ENCODE results near the gene RBM47. TPM values are rescaled to one million over a fixed set of nuclear protein-coding genes. Genes with fewer than 3 reads are reported as not detected.

The RBM47 gene
- total and polyA plus RNA-seq, 2 donors (not counting 1 experiment from before 2014, with no cell fraction given) = 5.6 to 12.9 TPM

DNA sequence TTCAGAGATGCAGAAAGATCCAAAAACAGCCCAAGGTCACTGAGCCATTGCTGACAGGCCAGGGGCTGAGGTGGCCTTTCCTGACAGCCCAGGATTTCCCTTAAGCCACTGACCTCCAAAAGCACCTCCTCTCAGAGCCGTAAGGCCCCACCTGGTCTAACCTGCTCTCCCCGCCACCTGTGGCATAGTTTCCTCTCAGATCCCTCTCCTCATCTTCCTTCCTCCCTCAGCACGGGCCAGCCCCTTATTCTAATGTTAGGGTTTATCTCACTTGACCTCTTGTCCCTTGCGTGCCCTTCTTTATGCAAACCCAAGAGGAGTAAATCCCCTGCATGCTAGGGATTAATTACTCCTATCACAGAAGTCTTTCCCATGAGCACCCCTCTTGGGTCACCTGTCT lies 113.0 kb downstream of the RBM47 start:
- H2AFZ ChIP-seq (ENCODE audit: insufficient read depth, low read depth, low read length, poor library complexity, severe bottlenecking) = no peak overlapping the region
- intact Hi-C loops (cut with micrococcal nuclease) = loop anchor here (10.0 kb wide), 1 partner anchor 58 kb away; no protein-coding TSS in a partner anchor
- H3K9me3 ChIP-seq (ENCODE audit: control extremely low read depth in 1 of 3, control insufficient read depth in 2 of 3, insufficient read depth in 1 of 3, low read length in 2 of 3) = no peaks in the 10 kb centered on the region
- no peaks in the 10 kb centered on the region for H3K79me2 ChIP-seq (ENCODE audit: control insufficient read depth, insufficient read depth, low read length)
- POLR2A ChIA-PET = no interaction called here
- CTCF ChIA-PET = no interaction called here
- peak overlapping the region; percentile 16 for H3K27ac Mint-ChIP-seq
- no peak overlapping the region for H3K9ac ChIP-seq (ENCODE audit: low read length)
- H3K4me3 Mint-ChIP-seq = peak overlapping the region; percentile 1
- H3K27me3 Mint-ChIP-seq = no peaks in the 10 kb centered on the region
- peak; percentile 49 for DNase-seq
- no peaks in the 10 kb centered on the region for H3K36me3 ChIP-seq (replicated peaks in 1 of 2; ENCODE audit: control extremely low read depth in 1 of 2, control insufficient read depth in 1 of 2, extremely low read depth in 1 of 2, insufficient read depth in 2 of 2, low read length in 1 of 2)
- peaks cover 47% of the 10 kb centered on the region for H3K4me1 Mint-ChIP-seq
- peaks cover 25 to 36% of the 10 kb centered on the region in 2 donors for H3K4me1 ChIP-seq (ENCODE audit: control insufficient read depth in 2 of 2, insufficient read depth in 2 of 2, low read length in 2 of 2)
- no peaks in the 10 kb centered on the region for H4K20me1 ChIP-seq (ENCODE audit: control insufficient read depth, insufficient read depth, low read length, poor library complexity, severe bottlenecking)
- WGBS (ENCODE audit: insufficient coverage) = 16% methylated on average over 3 of the region's 4 CpGs
- ATAC-seq (ENCODE audit: low read depth) = peak; percentile 26
- H3K27ac ChIP-seq (ENCODE audit: low read length in 2 of 2) = peak overlapping the region in 1 of 2 donors; percentile 18
- no peak for TF ChIP-seq CTCF (IDR thresholded peaks at IDR 0.05)
- TF ChIP-seq EZH2 (IDR thresholded peaks at IDR 0.05; ENCODE audit: borderline replicate concordance, insufficient read depth, low read depth, low read length, poor library complexity, severe bottlenecking) = no peak
- H3K4me2 ChIP-seq (replicated peaks; ENCODE audit: low read depth, low read length, poor library complexity, severe bottlenecking) = no peak overlapping the region
- peaks cover 2% of the 10 kb centered on the region for H3K9me3 Mint-ChIP-seq (ENCODE audit: insufficient read depth)
- no peaks in the 10 kb centered on the region for H3K27me3 ChIP-seq (replicated peaks in 1 of 4; ENCODE audit: control extremely low read depth in 1 of 4, control insufficient read depth in 3 of 4, insufficient read depth in 4 of 4, low read length in 3 of 4)
- H3K4me3 ChIP-seq (ENCODE audit: control extremely low read depth in 1 of 5, extremely low read depth in 1 of 5, insufficient read depth in 1 of 5, low read depth in 2 of 5, low read length in 4 of 5) = no peak overlapping the region

- Histone ChIP-seq H4K20me1 (ENCODE audit: control insufficient read depth, insufficient read depth, low read length, poor library complexity, severe bottlenecking) (no peaks in the 10 kb centered on the region), H3K36me3 (replicated peaks in 1 of 2; ENCODE audit: control extremely low read depth in 1 of 2, control insufficient read depth in 1 of 2, extremely low read depth in 1 of 2, insufficient read depth in 2 of 2, low read length in 1 of 2) (no peaks in the 10 kb centered on the region), H3K27me3 (replicated peaks in 1 of 4; ENCODE audit: control extremely low read depth in 1 of 4, control insufficient read depth in 3 of 4, insufficient read depth in 4 of 4, low read length in 3 of 4) (no peaks in the 10 kb centered on the region), H3K9ac (ENCODE audit: low read length) (peak overlapping the region; percentile 42), H3K4me3 (ENCODE audit: control extremely low read depth in 1 of 5, extremely low read depth in 1 of 5, insufficient read depth in 1 of 5, low read depth in 2 of 5, low read length in 4 of 5) (peak overlapping the region in 2 of 5 experiments; percentile 43 to 56), H3K4me1 (ENCODE audit: control insufficient read depth in 2 of 2, insufficient read depth in 2 of 2, low read length in 2 of 2) (peaks cover 25 to 36% of the 10 kb centered on the region in 2 donors), H3K4me2 (replicated peaks; ENCODE audit: low read depth, low read length, poor library complexity, severe bottlenecking) (peak overlapping the region; percentile 68), H3K9me3 (ENCODE audit: control extremely low read depth in 1 of 3, control insufficient read depth in 2 of 3, insufficient read depth in 1 of 3, low read length in 2 of 3) (no peaks in the 10 kb centered on the region), H3K79me2 (ENCODE audit: control insufficient read depth, insufficient read depth, low read length) (no peaks in the 10 kb centered on the region), H3K27ac (ENCODE audit: low read length in 2 of 2) (peak overlapping the region; percentile 38 to 66), H2AFZ (ENCODE audit: insufficient read depth, low read depth, low read length, poor library complexity, severe bottlenecking) (peak overlapping the region; percentile 7)
- CTCF ChIA-PET = interaction anchor here (0.6 to 1.1 kb wide), 4 partner anchors 11 to 198 kb away, joined by 3 read pairs; no protein-coding TSS in a partner anchor
- ATAC-seq (ENCODE audit: low read depth) (peak; percentile 85), DNase-seq (peak; percentile 84)
- WGBS (ENCODE audit: insufficient coverage) = 54% methylated on average over 7 of the region's 15 CpGs
- H3K9me3 Mint-ChIP-seq (ENCODE audit: insufficient read depth) = peaks cover 2% of the 10 kb centered on the region
- H3K4me3 Mint-ChIP-seq = peak overlapping the region; percentile 82
- no peaks in the 10 kb centered on the region for H3K27me3 Mint-ChIP-seq
- H3K27ac Mint-ChIP-seq = peak overlapping the region; percentile 61
- intact Hi-C loops (cut with micrococcal nuclease) = loop anchor here (1.0 to 10.0 kb wide), 3 partner anchors 20 to 59 kb away; no protein-coding TSS in a partner anchor
- H3K4me1 Mint-ChIP-seq = peaks cover 44% of the 10 kb centered on the region
- POLR2A ChIA-PET = interaction anchor here (0.6 kb wide), 1 partner anchor 56 kb away, joined by 5 read pairs; no protein-coding TSS in a partner anchor
- TF ChIP-seq EZH2 (IDR thresholded peaks at IDR 0.05; ENCODE audit: borderline replicate concordance, insufficient read depth, low read depth, low read length, poor library complexity, severe bottlenecking) = no peak
- no peak for TF ChIP-seq CTCF (IDR thresholded peaks at IDR 0.05)
These were observed 114.0 kb downstream of the RBM47 start for GRCh38 chr4:40515398-40516293.

Measured in B cell (primary cell).